HG02938 (cell line): ENCODE data around the gene TANGO2.

Experiments
- ATAC-seq: cut with Tn5 transposase; IDR thresholded peaks from one replicate; pipeline ENCODE4 v1.9.1; 2021; ENCODE audit warnings: mild to moderate bottlenecking, moderate library complexity; ENCODE audit not compliant: unreplicated experiment

Gene TANGO2

DNA sequence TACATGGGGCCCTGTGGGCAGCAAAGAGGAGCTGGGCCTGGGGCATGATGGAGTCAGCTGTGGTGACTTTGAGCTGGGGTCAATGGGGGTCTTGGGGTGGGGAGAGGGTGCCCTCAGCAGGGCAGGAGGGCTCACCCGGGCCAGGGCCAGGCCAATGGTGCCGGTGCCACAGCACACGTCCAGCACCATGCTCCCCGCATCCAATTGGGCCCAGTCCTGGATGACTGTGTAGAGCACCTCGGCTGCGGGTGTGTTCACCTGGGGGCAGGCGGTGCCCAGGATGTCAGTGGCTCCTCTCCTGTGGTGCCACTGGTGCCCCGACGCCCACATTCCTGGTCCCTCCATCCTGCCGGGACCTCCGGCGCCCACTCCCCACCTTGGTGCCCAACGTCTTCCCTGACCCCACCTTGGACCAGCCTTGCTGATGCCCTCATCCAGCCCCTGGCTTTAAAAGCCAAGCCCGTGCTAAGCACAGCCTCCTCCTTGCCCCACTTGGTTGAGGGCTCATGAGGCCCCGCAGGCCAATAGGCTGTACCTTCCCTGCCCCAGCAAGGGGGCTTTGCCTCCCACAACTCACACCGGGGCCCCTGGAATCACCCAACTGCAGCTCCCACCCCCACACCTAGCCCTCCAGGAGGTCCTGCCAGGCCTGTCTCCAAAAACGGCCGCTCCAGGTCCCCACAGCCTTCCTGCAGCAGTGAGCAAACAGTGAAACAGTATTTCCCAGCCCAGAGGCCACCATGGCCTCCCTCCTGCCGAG, 92.8 kb downstream of the TANGO2 start:
- ATAC-seq: no peak

DNA sequence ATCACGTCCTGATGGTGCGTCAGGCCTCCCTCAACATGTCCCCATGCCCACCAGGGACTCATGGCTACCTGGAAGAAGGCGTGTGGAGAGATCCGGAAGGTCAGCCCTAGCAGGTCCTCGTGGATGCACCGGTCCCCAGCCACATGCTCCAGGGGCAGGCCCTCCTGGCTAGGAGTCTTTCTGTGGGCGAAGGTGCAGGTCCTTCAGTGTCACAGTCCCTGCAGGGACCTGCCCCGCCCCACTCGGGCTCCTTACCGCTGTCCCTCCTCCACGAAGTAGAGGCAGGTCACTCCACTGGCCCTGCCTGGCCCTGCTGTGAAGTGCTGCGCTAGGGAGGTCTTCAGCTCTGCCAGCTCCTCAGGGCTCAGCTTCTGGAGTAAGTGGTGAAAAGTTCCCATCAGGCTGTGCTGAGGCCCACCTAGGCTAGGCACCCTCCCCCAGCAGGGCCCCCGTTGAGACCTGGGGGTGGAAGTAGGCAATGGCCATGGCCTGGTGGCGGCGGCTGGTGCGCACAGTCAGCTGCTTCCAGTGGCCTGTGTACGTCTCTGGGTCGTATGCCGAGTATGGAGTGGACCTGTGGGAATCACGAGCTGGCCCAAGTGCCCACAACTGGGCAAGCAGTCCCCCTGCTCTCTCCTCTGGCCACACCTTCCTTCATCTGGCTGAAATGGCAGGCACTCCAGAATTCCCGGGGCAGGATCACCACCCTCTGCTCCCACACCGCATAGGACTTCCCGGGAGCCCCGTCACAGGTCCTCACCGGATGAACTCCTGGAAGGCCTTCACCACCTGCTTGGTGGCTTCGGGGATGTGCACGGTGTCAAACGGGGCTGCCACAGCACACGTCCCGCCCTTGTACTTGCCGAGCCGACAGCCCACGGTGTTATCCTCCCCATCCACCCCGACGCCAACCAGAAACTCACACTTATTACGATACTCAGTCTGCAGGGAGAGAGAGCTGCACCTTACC, 93.9 kb downstream of the TANGO2 start:
- no peak for ATAC-seq

- ATAC-seq: no peak
These were observed 94.9 kb downstream of the TANGO2 start, which contains the start of gene RANBP1 for GRCh38 chr22:20115691-20116375. Gene RANBP1 (plus strand): TSS chr22:20116104. CDS start chr22:20116185, 81 bp downstream.

GRCh38 chr22:20116376-20116950, 95.6 kb downstream of the TANGO2 start:
- no peak for ATAC-seq
